GM21423 (cell line): ENCODE measurements around the gene ABCB8.

Experiments
- ATAC-seq: cut with Tn5 transposase; IDR thresholded peaks from one replicate; pipeline ENCODE4 v1.9.1; 2021; ENCODE audit warnings: mild to moderate bottlenecking, moderate library complexity; ENCODE audit not compliant: unreplicated experiment

ABCB8 gene

GRCh38 chr7:151070574-151070960 lies 42.3 kb downstream of the ABCB8 start:
- ATAC-seq: no peak

- ATAC-seq: no peak
These were observed 43.0 kb downstream of the ABCB8 start for GRCh38 chr7:151071032-151071866.

GRCh38 chr7:151073990-151074389 lies 45.7 kb downstream of the ABCB8 start:
- ATAC-seq: no peak

- no peak for ATAC-seq
These were observed 46.8 kb downstream of the ABCB8 start for GRCh38 chr7:151074817-151075661.

GRCh38 chr7:151075662-151075971 lies 47.4 kb downstream of the ABCB8 start:
- ATAC-seq: no peak

- no peak for ATAC-seq
These were observed 47.8 kb downstream of the ABCB8 start for GRCh38 chr7:151075978-151076426.

- ATAC-seq: no peak
These were observed 48.8 kb downstream of the ABCB8 start for GRCh38 chr7:151076863-151077704.

GRCh38 chr7:151077705-151078232 lies 49.5 kb downstream of the ABCB8 start:
- ATAC-seq: no peak

GRCh38 chr7:151078233-151079040 lies 50.2 kb downstream of the ABCB8 start:
- ATAC-seq: no peak

- no peak for ATAC-seq
These were observed 51.1 kb downstream of the ABCB8 start for GRCh38 chr7:151079199-151079910.

- no peak for ATAC-seq
These were observed 51.8 kb downstream of the ABCB8 start for GRCh38 chr7:151080067-151080521.

GRCh38 chr7:151080522-151081169 lies 52.4 kb downstream of the ABCB8 start, which contains the start of gene FASTK:
TSS of gene FASTK (minus strand) at chr7:151080809. CDS start at chr7:151080766, 43 bp downstream.
- peak; percentile 70 for ATAC-seq

GRCh38 chr7:151081170-151082101 lies 53.2 kb downstream of the ABCB8 start:
- ATAC-seq: no peak

GRCh38 chr7:151082141-151083070 lies 54.2 kb downstream of the ABCB8 start:
- no peak for ATAC-seq

- peak; percentile 42 for ATAC-seq
These were observed 55.0 kb downstream of the ABCB8 start, which contains the start of gene TMUB1 for GRCh38 chr7:151083071-151083823. TSS of gene TMUB1 (minus strand) at chr7:151083493. CDS start at chr7:151082563, 930 bp downstream.

- ATAC-seq: no peak
These were observed 55.5 kb downstream of the ABCB8 start for GRCh38 chr7:151083824-151084160.
